SK-N-SH (cell line): ENCODE data around the gene CC2D2A. TPM values are rescaled to one million over a fixed set of nuclear protein-coding genes. Genes with fewer than 3 reads are reported as not detected.

Experiments used
- CTCF ChIA-PET: fragments of 300-600, 350-600 bp; formaldehyde crosslinking; extraction: SDS; loops from one replicate; lab custom pipeline; 2021; lab: Yijun Ruan, JAX
- POLR2A ChIA-PET: fragments of 350-600 bp; sonication (Branson Sonifier 250); formaldehyde crosslinking; extraction: SDS; loops from one replicate; lab custom pipeline; 2020; ENCODE audit warnings: antibody characterized with exemption, inconsistent platforms; lab: Yijun Ruan, JAX
- DNase-seq: peaks from one replicate; pipeline ENCODE4 v3.0.0; 2012
- H2AFZ ChIP-seq: fragments of 200-600 bp; sonication (generic); 2 replicates; pipeline ENCODE4 v1.8.1; 2016; ENCODE audit warnings: antibody characterized with exemption, mild to moderate bottlenecking, low read depth
- H3F3A ChIP-seq: fragments of 200-600 bp; sonication (generic); replicated peaks from 2 replicates; pipeline ENCODE3; 2016; ENCODE audit warnings: antibody characterized with exemption, mild to moderate bottlenecking; ENCODE audit not compliant: insufficient read depth
- H3K27ac ChIP-seq, 2 experiments: fragments of 200-500 bp in 1 of 2; fragments of 200-600 bp in 1 of 2; sonication (Bioruptor generic) in 1 of 2; sonication (generic), shearing (Covaris generic) in 1 of 2; 2 replicates each; pipeline versions ENCODE4 v1.5.1 to v1.6.1; 2014 to 2016; ENCODE audit warnings: low read depth in 2 of 2, inconsistent platforms in 1 of 2, low read length in 1 of 2, mild to moderate bottlenecking in 1 of 2, mixed read lengths in 1 of 2
- H3K27me3 ChIP-seq: fragments of 200-600 bp; sonication (generic), shearing (Covaris generic); 2 replicates; pipeline ENCODE4 v1.6.1; 2016; ENCODE audit warnings: mixed run types; ENCODE audit not compliant: insufficient read depth
- H3K36me3 ChIP-seq, 2 experiments: fragments of 200-500 bp in 1 of 2; fragments of 200-600 bp in 1 of 2; sonication (Bioruptor generic) in 1 of 2; sonication (generic) in 1 of 2; replicated peaks in 1 of 2; 2 replicates each; pipeline versions ENCODE3 to v1.5.1; 2014 to 2016; ENCODE audit warnings: low read length in 1 of 2, mild to moderate bottlenecking in 1 of 2; ENCODE audit not compliant: insufficient read depth in 2 of 2, control insufficient read depth in 1 of 2
- H3K4me1 ChIP-seq, 2 experiments: fragments of 200-500 bp in 1 of 2; fragments of 200-600 bp in 1 of 2; sonication (Bioruptor generic) in 1 of 2; sonication (generic), shearing (Covaris generic) in 1 of 2; 2 replicates each; pipeline versions ENCODE4 v1.5.1 to v1.6.1; 2014 to 2016; ENCODE audit warnings: low read depth in 1 of 2, low read length in 1 of 2, mixed run types in 1 of 2; ENCODE audit not compliant: insufficient read depth in 2 of 2, control insufficient read depth in 1 of 2
- H3K4me2 ChIP-seq: fragments of 200-600 bp; sonication (generic), shearing (Covaris generic); 2 replicates; pipeline ENCODE4 v1.6.1; 2017; ENCODE audit warnings: mixed run types
- H3K4me3 ChIP-seq, 2 experiments: fragments of 200-500 bp in 1 of 2; fragments of 200-600 bp in 1 of 2; sonication (Bioruptor generic) in 1 of 2; sonication (generic), shearing (Covaris generic) in 1 of 2; 2 replicates each; pipeline versions ENCODE4 v1.5.1 to v1.8.1; 2014 to 2016; ENCODE audit warnings: low read depth in 2 of 2, inconsistent platforms in 1 of 2, low read length in 1 of 2, mild to moderate bottlenecking in 1 of 2, mixed read lengths in 1 of 2, moderate library complexity in 1 of 2
- H3K79me2 ChIP-seq: fragments of 200-600 bp; sonication (generic); 2 replicates; pipeline ENCODE4 v1.8.1; 2017; ENCODE audit warnings: mild to moderate bottlenecking; ENCODE audit not compliant: insufficient read depth
- H3K9ac ChIP-seq: fragments of 200-600 bp; sonication (generic); 2 replicates; pipeline ENCODE4 v1.6.1; 2017; ENCODE audit warnings: mixed run types
- H3K9me2 ChIP-seq: fragments of 200-600 bp; sonication (generic); 2 replicates; pipeline ENCODE4 v1.6.1; 2017; ENCODE audit warnings: mixed run types
- H3K9me3 ChIP-seq: fragments of 200-600 bp; sonication (generic); 2 replicates; pipeline ENCODE4 v1.6.1; 2017; ENCODE audit warnings: mixed run types, mild to moderate bottlenecking, moderate library complexity
- H4K20me1 ChIP-seq: fragments of 200-600 bp; sonication (generic); 2 replicates; pipeline ENCODE4 v1.6.1; 2017; ENCODE audit warnings: mild to moderate bottlenecking, mixed run types; ENCODE audit not compliant: insufficient read depth
- IRF3 ChIP-seq: fragments of 150-350 bp; IDR thresholded peaks from 2 replicates; pipeline ENCODE4 v1.6.1; 2016; ENCODE audit warnings: mild to moderate bottlenecking, low read depth, low read length
- MAX ChIP-seq: IDR thresholded peaks from 2 replicates; pipeline ENCODE4 v1.4.0; 2012; ENCODE audit warnings: low read depth
- MXI1 ChIP-seq: IDR thresholded peaks from 2 replicates; pipeline ENCODE4 v1.6.1; 2012; ENCODE audit warnings: mild to moderate bottlenecking, low read depth, low read length, improper control_type of control experiment
- NRF1 ChIP-seq: IDR thresholded peaks from 2 replicates; pipeline ENCODE4 v1.6.1; 2012; ENCODE audit warnings: low read depth, mild to moderate bottlenecking, low read length
- REST ChIP-seq: IDR thresholded peaks from 2 replicates; pipeline ENCODE4 v1.6.1; 2012; ENCODE audit warnings: mild to moderate bottlenecking, low read depth, low read length, moderate library complexity
- SIN3A ChIP-seq: IDR thresholded peaks from 2 replicates; pipeline ENCODE4 v1.6.1; 2012; ENCODE audit warnings: low read depth, mild to moderate bottlenecking, low read length, moderate library complexity, borderline replicate concordance
- TEAD4 ChIP-seq: IDR thresholded peaks from 2 replicates; pipeline ENCODE4 v1.4.0; 2012; ENCODE audit warnings: mild to moderate bottlenecking, borderline replicate concordance; ENCODE audit not compliant: insufficient read depth
- WGBS: methylation state at CpG from one replicate; pipeline ENCODE4 v1.1.6; 2017; ENCODE audit warnings: low lambda C conversion rate; 5-methylcytosine and 5-hydroxymethylcytosine counted together
- polyA plus RNA-seq, 3 experiments: library from polyadenylated mRNA; depleted of rRNA; stranded (reverse); fragments of >200 nt; gene quantifications; 2 replicates each; pipeline ENCODE4 v1.2.3, GENCODE V29; 2012
- TF ChIP-seq, protein P1 (sequence below): IDR thresholded peaks from 2 replicates; pipeline ENCODE4 v1.4.0; 2012; ENCODE audit warnings: low read depth, borderline replicate concordance
- TF ChIP-seq, protein P2 (sequence below): fragments of 150-350 bp; IDR thresholded peaks from 2 replicates; pipeline ENCODE4 v1.6.1; 2017; ENCODE audit warnings: antibody characterized with exemption, low read length, low read depth, borderline replicate concordance

CC2D2A gene
- polyA plus RNA-seq, 1 of the 3 experiments (the other 2 are of a cell fraction) = 17.8 TPM

- no peak within 1 kb of the TSS for H2AFZ ChIP-seq
Measured at GRCh38 chr4:15427701-15428100, 42.0 kb upstream of the CC2D2A start, which contains the start of gene C1QTNF7. Gene C1QTNF7 (plus strand): TSS chr4:15428033. CDS start chr4:15435744, 7,711 bp downstream.

More at GRCh38 chr4:15427701-15428100, 42.0 kb upstream of the CC2D2A start, which contains the start of gene C1QTNF7:
- Histone ChIP-seq H3K9me2 (no peaks in the 10 kb centered on the region), H3K9ac (no peak within 1 kb of the TSS), H4K20me1 (no peaks in the 10 kb centered on the region), H3K4me3 (no peak within 1 kb of the TSS), H3F3A (no peaks in the 10 kb centered on the region), H3K4me2 (no peak within 1 kb of the TSS), H3K36me3 (no peaks in the 10 kb centered on the region), H3K4me1 (no peaks in the 10 kb centered on the region), H3K79me2 (no peaks in the 10 kb centered on the region), H3K27me3 (no peaks in the 10 kb centered on the region), H3K27ac (no peak within 1 kb of the TSS), H3K9me3 (no peaks in the 10 kb centered on the region)
- CTCF ChIA-PET = interaction anchor here (0.7 to 1.0 kb wide), 2 partner anchors 8 to 16 kb away, joined by 3 to 4 read pairs; no protein-coding TSS in a partner anchor
- 82% methylated on average over 3 of the region's 3 CpGs for WGBS
- DNase-seq = no peak
- POLR2A ChIA-PET = no interaction called here
- TF ChIP-seq IRF3 (no peak), REST (no peak), MAX (no peak), NRF1 (no peak), TEAD4 (no peak), MXI1 (no peak), SIN3A (no peak)
- TF ChIP-seq, protein P1, sequence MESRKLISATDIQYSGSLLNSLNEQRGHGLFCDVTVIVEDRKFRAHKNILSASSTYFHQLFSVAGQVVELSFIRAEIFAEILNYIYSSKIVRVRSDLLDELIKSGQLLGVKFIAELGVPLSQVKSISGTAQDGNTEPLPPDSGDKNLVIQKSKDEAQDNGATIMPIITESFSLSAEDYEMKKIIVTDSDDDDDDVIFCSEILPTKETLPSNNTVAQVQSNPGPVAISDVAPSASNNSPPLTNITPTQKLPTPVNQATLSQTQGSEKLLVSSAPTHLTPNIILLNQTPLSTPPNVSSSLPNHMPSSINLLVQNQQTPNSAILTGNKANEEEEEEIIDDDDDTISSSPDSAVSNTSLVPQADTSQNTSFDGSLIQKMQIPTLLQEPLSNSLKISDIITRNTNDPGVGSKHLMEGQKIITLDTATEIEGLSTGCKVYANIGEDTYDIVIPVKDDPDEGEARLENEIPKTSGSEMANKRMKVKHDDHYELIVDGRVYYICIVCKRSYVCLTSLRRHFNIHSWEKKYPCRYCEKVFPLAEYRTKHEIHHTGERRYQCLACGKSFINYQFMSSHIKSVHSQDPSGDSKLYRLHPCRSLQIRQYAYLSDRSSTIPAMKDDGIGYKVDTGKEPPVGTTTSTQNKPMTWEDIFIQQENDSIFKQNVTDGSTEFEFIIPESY = no peak
- TF ChIP-seq, protein P2, sequence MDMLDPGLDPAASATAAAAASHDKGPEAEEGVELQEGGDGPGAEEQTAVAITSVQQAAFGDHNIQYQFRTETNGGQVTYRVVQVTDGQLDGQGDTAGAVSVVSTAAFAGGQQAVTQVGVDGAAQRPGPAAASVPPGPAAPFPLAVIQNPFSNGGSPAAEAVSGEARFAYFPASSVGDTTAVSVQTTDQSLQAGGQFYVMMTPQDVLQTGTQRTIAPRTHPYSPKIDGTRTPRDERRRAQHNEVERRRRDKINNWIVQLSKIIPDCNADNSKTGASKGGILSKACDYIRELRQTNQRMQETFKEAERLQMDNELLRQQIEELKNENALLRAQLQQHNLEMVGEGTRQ = no peak
